Cardiac fibroblast (primary cell): Measurements from ENCODE around the gene C7orf57.
"Not testable (repeated sequence)": the region's sequence is repeated elsewhere in the genome, so short reads cannot be mapped to it uniquely, and the experiment has no call there.

Source experiments
- DNase-seq, 2 donors: peaks; one replicate each; pipeline versions ENCODE4 v3.0.0 to v3.0.0-alpha.2; 2010; ENCODE audit warnings: low read depth in 2 of 2
- H3K4me3 ChIP-seq, 2 donors: replicated peaks in 1 of 2; 1 replicate in 1 of 2; 2 replicates in 1 of 2; pipeline ENCODE4 v1.5.1; 2011; ENCODE audit warnings: low read depth in 2 of 2, low read length in 2 of 2, mild to moderate bottlenecking in 2 of 2, moderate library complexity in 1 of 2
- TF ChIP-seq, protein P1 (sequence below): IDR thresholded peaks from one replicate; pipeline ENCODE4 v1.5.1; 2011; ENCODE audit warnings: low read depth, mild to moderate bottlenecking, low read length, inconsistent platforms

Gene C7orf57

GRCh38 chr7:47992446-47992845, 42.9 kb upstream of the C7orf57 start:
- no peak overlapping the region for H3K4me3 ChIP-seq
- TF ChIP-seq, protein P1, sequence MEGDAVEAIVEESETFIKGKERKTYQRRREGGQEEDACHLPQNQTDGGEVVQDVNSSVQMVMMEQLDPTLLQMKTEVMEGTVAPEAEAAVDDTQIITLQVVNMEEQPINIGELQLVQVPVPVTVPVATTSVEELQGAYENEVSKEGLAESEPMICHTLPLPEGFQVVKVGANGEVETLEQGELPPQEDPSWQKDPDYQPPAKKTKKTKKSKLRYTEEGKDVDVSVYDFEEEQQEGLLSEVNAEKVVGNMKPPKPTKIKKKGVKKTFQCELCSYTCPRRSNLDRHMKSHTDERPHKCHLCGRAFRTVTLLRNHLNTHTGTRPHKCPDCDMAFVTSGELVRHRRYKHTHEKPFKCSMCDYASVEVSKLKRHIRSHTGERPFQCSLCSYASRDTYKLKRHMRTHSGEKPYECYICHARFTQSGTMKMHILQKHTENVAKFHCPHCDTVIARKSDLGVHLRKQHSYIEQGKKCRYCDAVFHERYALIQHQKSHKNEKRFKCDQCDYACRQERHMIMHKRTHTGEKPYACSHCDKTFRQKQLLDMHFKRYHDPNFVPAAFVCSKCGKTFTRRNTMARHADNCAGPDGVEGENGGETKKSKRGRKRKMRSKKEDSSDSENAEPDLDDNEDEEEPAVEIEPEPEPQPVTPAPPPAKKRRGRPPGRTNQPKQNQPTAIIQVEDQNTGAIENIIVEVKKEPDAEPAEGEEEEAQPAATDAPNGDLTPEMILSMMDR = no peak
- no peak for DNase-seq

DNA sequence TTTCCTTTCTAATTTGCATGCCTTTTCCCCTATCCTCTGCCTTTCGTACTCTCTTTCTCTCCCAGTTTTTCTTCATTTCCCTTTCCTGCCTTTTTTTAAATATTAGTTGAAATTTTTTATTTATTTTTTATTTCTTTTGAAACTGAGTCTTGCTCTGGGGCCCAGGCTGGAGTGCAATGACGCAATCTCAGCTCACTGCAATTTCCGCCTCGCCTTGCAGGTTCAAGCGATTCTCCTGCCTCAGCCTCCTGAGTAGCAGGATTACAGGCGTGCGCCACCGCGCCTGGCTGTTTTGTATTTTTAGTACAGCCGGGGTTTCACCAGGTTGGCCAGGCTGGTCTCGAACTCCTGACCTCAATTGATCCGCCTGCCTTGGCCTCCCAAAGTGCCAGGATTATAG, 35.9 kb upstream of the C7orf57 start:
- TF ChIP-seq, protein P1 = no peak

DNA sequence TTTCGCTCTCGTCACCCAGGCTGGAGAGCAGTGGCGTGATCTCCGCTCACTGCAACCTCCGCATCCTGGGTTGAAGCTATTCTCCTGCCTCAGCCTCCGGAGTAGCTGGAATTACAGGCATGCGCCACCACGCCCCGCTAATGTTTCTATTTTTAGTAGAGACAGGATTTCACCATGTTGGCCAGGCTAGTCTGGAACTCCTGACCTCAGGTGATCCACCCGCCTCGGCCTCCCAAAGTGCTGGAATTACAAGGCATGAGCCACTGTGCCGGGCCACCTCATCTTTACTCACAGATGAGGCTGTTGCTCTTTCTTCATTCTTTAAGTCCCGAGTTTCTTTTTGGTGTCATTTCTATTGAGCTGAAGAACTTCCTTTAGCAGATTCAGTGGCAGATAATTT, 35.2 kb upstream of the C7orf57 start:
- peak in 1 of 2 donors; percentile 73 for DNase-seq
- not testable (repeated sequence) for H3K4me3 ChIP-seq

More for the DNA sequence above, 35.9 kb upstream of the C7orf57 start:
- H3K4me3 ChIP-seq = no peak overlapping the region
- no peak for DNase-seq

DNA sequence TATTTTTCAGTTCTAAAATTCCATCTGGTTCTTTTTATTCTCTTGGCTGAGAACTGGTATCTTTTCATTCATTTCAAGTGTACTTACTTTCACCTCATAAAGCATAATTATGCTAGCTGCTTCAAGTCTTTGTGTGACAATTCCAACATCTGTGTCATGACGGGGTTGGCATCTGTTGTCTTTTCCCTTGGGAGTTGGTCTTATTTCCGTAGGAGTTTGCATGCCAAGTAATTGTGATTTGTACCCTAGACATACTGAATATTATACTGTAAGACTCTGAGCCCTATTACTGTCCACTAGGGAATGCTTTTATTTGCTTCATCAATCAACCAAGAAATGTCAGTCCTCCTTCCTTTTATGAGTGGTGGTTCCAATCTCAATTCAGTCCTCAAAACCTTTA, 31.3 kb upstream of the C7orf57 start:
- H3K4me3 ChIP-seq = no peak overlapping the region
- TF ChIP-seq, protein P1 = no peak
- DNase-seq = no peak

GRCh38 chr7:48004638-48005037, 30.7 kb upstream of the C7orf57 start:
- no peak for DNase-seq
- H3K4me3 ChIP-seq = no peak overlapping the region
- TF ChIP-seq, protein P1 = no peak

GRCh38 chr7:48006866-48007265, 28.5 kb upstream of the C7orf57 start:
- TF ChIP-seq, protein P1 = no peak
- DNase-seq = no peak
- no peak overlapping the region for H3K4me3 ChIP-seq

- no peak overlapping the region for H3K4me3 ChIP-seq
- no peak for DNase-seq
- TF ChIP-seq, protein P1 = peak; percentile 2
These were observed 26.1 kb upstream of the C7orf57 start for GRCh38 chr7:48009257-48009656.
